ENCODE data around the gene PMAIP1. TPM values are rescaled to one million over a fixed set of nuclear protein-coding genes. Genes with fewer than 3 reads are reported as not detected.
A peak's percentile ranks its signal among the peaks of the same experiment; 100 is the strongest.

PMAIP1 gene
- total and polyA plus RNA-seq, 9 of the 15 experiments (the other 6 are each of a cell fraction or from before 2014, with no cell fraction given), result 8.0 to 22.9 (median 14.9) TPM

DNA sequence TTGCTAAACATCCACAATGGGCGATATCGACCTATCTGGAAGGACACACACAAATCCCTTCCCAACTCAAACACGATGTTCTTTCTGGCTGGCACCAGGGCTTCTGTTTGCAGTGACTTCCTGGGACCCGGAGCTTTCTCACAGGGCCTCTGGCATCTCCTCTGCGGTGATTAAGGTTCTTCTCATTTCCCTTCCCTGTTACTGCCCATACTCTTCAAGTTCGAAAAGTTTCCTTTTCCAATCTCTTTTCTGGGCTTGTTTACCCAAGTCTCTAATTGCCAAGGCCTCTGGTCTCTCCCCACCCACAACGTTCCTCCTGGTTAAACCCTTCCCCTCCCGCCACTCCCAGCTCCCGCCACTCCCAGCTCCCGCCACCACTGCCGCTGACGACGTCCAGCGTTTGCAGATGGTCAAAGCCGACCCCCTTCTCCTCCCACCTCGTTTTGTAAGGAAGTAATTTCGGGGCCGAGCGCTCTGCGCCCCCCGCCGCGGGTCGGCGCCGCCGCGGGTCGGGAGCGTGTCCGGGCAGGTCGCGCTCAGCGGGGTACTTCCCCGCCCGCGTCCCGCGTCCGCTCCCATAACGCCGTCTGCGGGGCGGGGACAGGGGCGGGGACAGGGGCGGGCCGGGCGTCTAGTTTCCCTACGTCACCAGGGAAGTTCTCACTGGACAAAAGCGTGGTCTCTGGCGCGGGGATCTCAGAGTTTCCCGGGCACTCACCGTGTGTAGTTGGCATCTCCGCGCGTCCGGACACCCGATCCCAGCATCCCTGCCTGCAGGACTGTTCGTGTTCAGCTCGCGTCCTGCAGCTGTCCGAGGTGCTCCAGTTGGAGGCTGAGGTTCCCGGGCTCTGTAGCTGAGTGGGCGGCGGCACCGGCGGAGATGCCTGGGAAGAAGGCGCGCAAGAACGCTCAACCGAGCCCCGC lies at the start of gene PMAIP1 (continued):
- TF ChIP-seq, protein P1, sequence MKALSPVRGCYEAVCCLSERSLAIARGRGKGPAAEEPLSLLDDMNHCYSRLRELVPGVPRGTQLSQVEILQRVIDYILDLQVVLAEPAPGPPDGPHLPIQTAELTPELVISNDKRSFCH (CRISPR knock-in tag; IDR thresholded peaks at IDR 0.05), result no peak
- TF ChIP-seq, protein P1 (tag; IDR thresholded peaks at IDR 0.05), result no peak
- no peak for TF ChIP-seq RFX1 (IDR thresholded peaks at IDR 0.05)
- no peak for TF ChIP-seq XRCC4 (IDR thresholded peaks at IDR 0.05; ENCODE audit: extremely low read depth, insufficient read depth, insufficient read length)
- no peak for TF ChIP-seq ZBTB1 (CRISPR knock-in tag; IDR thresholded peaks at IDR 0.05; ENCODE audit: borderline replicate concordance, low read depth)
- TF ChIP-seq MCM5 (IDR thresholded peaks at IDR 0.05; ENCODE audit: low read depth), result no peak
- TF ChIP-seq THAP12 (CRISPR knock-in tag; IDR thresholded peaks at IDR 0.05), result no peak
- peak; percentile 92 for TF ChIP-seq AFF4 (CRISPR knock-in tag; IDR thresholded peaks at IDR 0.05)
- no peak for TF ChIP-seq NR0B1 (IDR thresholded peaks at IDR 0.05; ENCODE audit: partially characterized antibody)
- TF ChIP-seq ARNT (IDR thresholded peaks at IDR 0.05), result no peak
- TF ChIP-seq SMC3 (conservative IDR thresholded peaks at IDR 0.05; ENCODE audit: insufficient read depth, low read depth, low read length), result no peak
- TF ChIP-seq, protein P2, sequence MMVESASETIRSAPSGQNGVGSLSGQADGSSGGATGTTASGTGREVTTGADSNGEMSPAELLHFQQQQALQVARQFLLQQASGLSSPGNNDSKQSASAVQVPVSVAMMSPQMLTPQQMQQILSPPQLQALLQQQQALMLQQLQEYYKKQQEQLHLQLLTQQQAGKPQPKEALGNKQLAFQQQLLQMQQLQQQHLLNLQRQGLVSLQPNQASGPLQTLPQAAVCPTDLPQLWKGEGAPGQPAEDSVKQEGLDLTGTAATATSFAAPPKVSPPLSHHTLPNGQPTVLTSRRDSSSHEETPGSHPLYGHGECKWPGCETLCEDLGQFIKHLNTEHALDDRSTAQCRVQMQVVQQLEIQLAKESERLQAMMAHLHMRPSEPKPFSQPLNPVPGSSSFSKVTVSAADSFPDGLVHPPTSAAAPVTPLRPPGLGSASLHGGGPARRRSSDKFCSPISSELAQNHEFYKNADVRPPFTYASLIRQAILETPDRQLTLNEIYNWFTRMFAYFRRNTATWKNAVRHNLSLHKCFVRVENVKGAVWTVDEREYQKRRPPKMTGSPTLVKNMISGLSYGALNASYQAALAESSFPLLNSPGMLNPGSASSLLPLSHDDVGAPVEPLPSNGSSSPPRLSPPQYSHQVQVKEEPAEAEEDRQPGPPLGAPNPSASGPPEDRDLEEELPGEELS (CRISPR knock-in tag; IDR thresholded peaks at IDR 0.05; ENCODE audit: borderline replicate concordance), result no peak
- no peak for TF ChIP-seq ZBED1 (IDR thresholded peaks at IDR 0.05)
- TF ChIP-seq ATF7 (IDR thresholded peaks at IDR 0.05), result no peak
- TF ChIP-seq ARID3B (CRISPR knock-in tag; IDR thresholded peaks at IDR 0.05; ENCODE audit: borderline replicate concordance), result no peak
